B cell (primary cell): Measurements from ENCODE around the gene HIGD2A. TPM values are rescaled to one million over a fixed set of nuclear protein-coding genes. Genes with fewer than 3 reads are reported as not detected.

Source experiments
- ATAC-seq: fragments of 200-7000 bp; cut with Tn5 transposase; one replicate; pipeline ENCODE4 v1.10.0; 2021; ENCODE audit warnings: low read depth, mild to moderate bottlenecking, moderate number of reproducible peaks, moderate library complexity
- CTCF ChIA-PET: fragments of 350-600 bp; sonication (Branson Sonifier 250); formaldehyde crosslinking; loops from one replicate; lab custom pipeline; 2021; ENCODE audit warnings: antibody characterized with exemption, inconsistent platforms; lab: Charles Lee
- POLR2A ChIA-PET: fragments of 350-600 bp; sonication (Branson Sonifier 250); formaldehyde crosslinking; loops from one replicate; lab custom pipeline; 2021; ENCODE audit warnings: antibody characterized with exemption; lab: Charles Lee
- DNase-seq: peaks from one replicate; pipeline ENCODE4 v3.0.0; 2013
- H2AFZ ChIP-seq: 2 replicates; pipeline ENCODE4 v1.6.1; 2012; ENCODE audit warnings: mild to moderate bottlenecking, low read depth, low read length; ENCODE audit not compliant: insufficient read depth, poor library complexity, severe bottlenecking
- H3K27ac ChIP-seq, 2 donors: 1 replicate in 1 of 2; 2 replicates in 1 of 2; pipeline ENCODE4 v1.5.1; 2012 to 2013; ENCODE audit warnings: low read length in 2 of 2, mild to moderate bottlenecking in 2 of 2, moderate library complexity in 1 of 2
- H3K27me3 ChIP-seq, 4 experiments: fragments of 200-600 bp in 1 of 4; sonication (generic) in 1 of 4; replicated peaks in 1 of 4; 1 replicate in 2 of 4; 2 replicates in 2 of 4; pipeline versions ENCODE4 v1.6.1 to v1.7.0; 2013 to 2016; ENCODE audit warnings: low read length in 3 of 4, mild to moderate bottlenecking in 2 of 4, mixed read lengths in 1 of 4, moderate library complexity in 1 of 4; ENCODE audit not compliant: insufficient read depth in 4 of 4, control insufficient read depth in 3 of 4; ENCODE audit errors: control extremely low read depth in 1 of 4
- H3K36me3 ChIP-seq, 2 experiments: replicated peaks in 1 of 2; 1 replicate in 1 of 2; 2 replicates in 1 of 2; pipeline versions ENCODE4 v1.6.1 to v1.7.1; 2013; ENCODE audit warnings: low read length in 1 of 2; ENCODE audit not compliant: insufficient read depth in 2 of 2, control insufficient read depth in 1 of 2; ENCODE audit errors: control extremely low read depth in 1 of 2, extremely low read depth in 1 of 2
- H3K4me1 ChIP-seq, 2 donors: fragments of 200-600 bp in 1 of 2; sonication (generic) in 1 of 2; 1 replicate in 1 of 2; 2 replicates in 1 of 2; pipeline versions ENCODE4 v1.5.1 to v1.6.1; 2013 to 2017; ENCODE audit warnings: low read length in 2 of 2; ENCODE audit not compliant: control insufficient read depth in 2 of 2, insufficient read depth in 2 of 2
- H3K4me2 ChIP-seq: replicated peaks from 2 replicates; pipeline ENCODE3; 2012; ENCODE audit warnings: mild to moderate bottlenecking, low read depth, low read length; ENCODE audit not compliant: poor library complexity, severe bottlenecking
- H3K4me3 ChIP-seq, 5 experiments: fragments of 200-600 bp in 1 of 5; sonication (generic) in 1 of 5; 1 replicate in 3 of 5; 2 replicates in 2 of 5; pipeline versions ENCODE4 v1.5.1 to v1.7.0; 2011 to 2016; ENCODE audit warnings: low read length in 4 of 5, mild to moderate bottlenecking in 4 of 5, low read depth in 2 of 5, control low read depth in 1 of 5, moderate library complexity in 1 of 5; ENCODE audit not compliant: insufficient read depth in 1 of 5; ENCODE audit errors: control extremely low read depth in 1 of 5, extremely low read depth in 1 of 5
- H3K79me2 ChIP-seq: fragments of 200-600 bp; sonication (generic); one replicate; pipeline ENCODE4 v1.6.0; 2016; ENCODE audit warnings: low read length; ENCODE audit not compliant: control insufficient read depth, insufficient read depth
- H3K9ac ChIP-seq: fragments of 200-600 bp; sonication (generic); 2 replicates; pipeline ENCODE4 v1.6.1; 2017; ENCODE audit warnings: mild to moderate bottlenecking, low read length, moderate library complexity
- H3K9me3 ChIP-seq, 3 donors: one replicate each; pipeline versions ENCODE4 v1.6.1 to v1.7.1; 2013; ENCODE audit warnings: low read length in 2 of 3; ENCODE audit not compliant: control insufficient read depth in 2 of 3, insufficient read depth in 1 of 3; ENCODE audit errors: control extremely low read depth in 1 of 3
- H4K20me1 ChIP-seq: 2 replicates; pipeline ENCODE4 v1.6.0; 2012; ENCODE audit warnings: mild to moderate bottlenecking, low read length; ENCODE audit not compliant: insufficient read depth, control insufficient read depth, poor library complexity, severe bottlenecking
- H3K27ac Mint-ChIP-seq: one replicate; pipeline ENCODE4 v1.8.0; 2021; ENCODE audit warnings: mixed read lengths
- H3K27me3 Mint-ChIP-seq: one replicate; pipeline ENCODE4 v1.8.0; 2021; ENCODE audit warnings: mixed read lengths
- H3K4me1 Mint-ChIP-seq: one replicate; pipeline ENCODE4 v1.8.0; 2021; ENCODE audit warnings: mixed read lengths
- H3K4me3 Mint-ChIP-seq: one replicate; pipeline ENCODE4 v1.8.0; 2021; ENCODE audit warnings: mixed read lengths
- H3K9me3 Mint-ChIP-seq: one replicate; pipeline ENCODE4 v1.8.0; 2022; ENCODE audit warnings: mixed read lengths; ENCODE audit not compliant: insufficient read depth
- CTCF ChIP-seq: fragments of 200-600 bp; IDR thresholded peaks from one replicate; pipeline ENCODE4 v1.8.0; 2022; ENCODE audit warnings: antibody characterized with exemption, mild to moderate bottlenecking
- EZH2 ChIP-seq: IDR thresholded peaks from 2 replicates; pipeline ENCODE4 v1.6.1; 2012; ENCODE audit warnings: borderline replicate concordance, low read depth, mild to moderate bottlenecking, moderate library complexity, low read length; ENCODE audit not compliant: insufficient read depth, poor library complexity, severe bottlenecking
- WGBS: methylation state at CpG from one replicate; pipeline ENCODE4 v1.1.5; 2013; ENCODE audit warnings: missing lambda C conversion rate; ENCODE audit not compliant: insufficient coverage; 5-methylcytosine and 5-hydroxymethylcytosine counted together
- intact Hi-C: fragments of 100-400 bp; cut with micrococcal nuclease; formaldehyde crosslinking; loops from one replicate; pipeline ENCODE4 v1.10.0; 2022
- polyA plus RNA-seq: library from polyadenylated mRNA; depleted of rRNA; stranded (reverse); fragments of >200 nt; gene quantifications from 2 replicates; pipeline ENCODE4 v1.2.3, GENCODE V29; 2012
- total RNA-seq, 2 donors: library from RNA; stranded (reverse); fragments of 120-200 nt in 1 of 2; gene quantifications; 1 replicate in 1 of 2; 2 replicates in 1 of 2; pipeline versions ENCODE4 v1.2.3 to v1.2.4, GENCODE V29; 2013 to 2022

HIGD2A gene
- total and polyA plus RNA-seq, 2 donors (not counting 1 experiment from before 2014, with no cell fraction given): 80.1 to 212 TPM

GRCh38 chr5:176412517-176413254 lies 24.1 kb downstream of the HIGD2A start:
- DNase-seq (no peak), ATAC-seq (no peak)
- no peaks in the 10 kb centered on the region for H3K9me3 Mint-ChIP-seq
- Histone ChIP-seq H2AFZ (no peak overlapping the region), H3K4me1 (peaks cover 14 to 19% of the 10 kb centered on the region in 2 donors), H4K20me1 (peaks cover 8% of the 10 kb centered on the region), H3K9ac (no peak overlapping the region), H3K79me2 (peaks cover 20% of the 10 kb centered on the region), H3K9me3 (no peaks in the 10 kb centered on the region), H3K27ac (no peak overlapping the region), H3K4me2 (no peak overlapping the region), H3K36me3 (peaks cover 0 to 6% of the 10 kb centered on the region in 2 experiments), H3K27me3 (no peaks in the 10 kb centered on the region), H3K4me3 (no peak overlapping the region)
- WGBS: 97% methylated on average over 10 of the region's 10 CpGs
- POLR2A ChIA-PET: no interaction called here
- no peaks in the 10 kb centered on the region for H3K27me3 Mint-ChIP-seq
- no peak overlapping the region for H3K27ac Mint-ChIP-seq
- peaks cover 21% of the 10 kb centered on the region for H3K4me1 Mint-ChIP-seq
- no peak overlapping the region for H3K4me3 Mint-ChIP-seq
- TF ChIP-seq CTCF: no peak
- TF ChIP-seq EZH2: no peak
- CTCF ChIA-PET: no interaction called here
- intact Hi-C loops: no loop called here

- H3K9me3 ChIP-seq: no peaks in the 10 kb centered on the region
- H3K4me2 ChIP-seq: no peak overlapping the region
Observed at GRCh38 chr5:176413255-176413565, 24.7 kb downstream of the HIGD2A start.

More at GRCh38 chr5:176413255-176413565, 24.7 kb downstream of the HIGD2A start:
- H3K27me3 ChIP-seq: no peaks in the 10 kb centered on the region
- H3K27me3 Mint-ChIP-seq: no peaks in the 10 kb centered on the region
- H3K79me2 ChIP-seq: peaks cover 25% of the 10 kb centered on the region
- H3K36me3 ChIP-seq: peaks cover 0 to 6% of the 10 kb centered on the region in 2 experiments
- peaks cover 8% of the 10 kb centered on the region for H4K20me1 ChIP-seq
- intact Hi-C loops: no loop called here
- H3K27ac ChIP-seq: no peak overlapping the region
- H3K9me3 Mint-ChIP-seq: no peaks in the 10 kb centered on the region
- ATAC-seq (no peak), DNase-seq (no peak)
- CTCF ChIA-PET: no interaction called here
- H2AFZ ChIP-seq: no peak overlapping the region
- H3K4me3 ChIP-seq: no peak overlapping the region
- POLR2A ChIA-PET: no interaction called here
- 100% methylated on average over 2 of the region's 2 CpGs for WGBS
- no peak overlapping the region for H3K9ac ChIP-seq
- H3K4me3 Mint-ChIP-seq: no peak overlapping the region
- H3K4me1 ChIP-seq: peaks cover 14 to 19% of the 10 kb centered on the region in 2 donors
- TF ChIP-seq CTCF (no peak), EZH2 (no peak)
- H3K27ac Mint-ChIP-seq: no peak overlapping the region
- H3K4me1 Mint-ChIP-seq: peaks cover 21% of the 10 kb centered on the region
